IMR-90 (cell line): ENCODE results near the gene CEP70. TPM values are rescaled to one million over a fixed set of nuclear protein-coding genes. Genes with fewer than 3 reads are reported as not detected.

Source experiments
- ATAC-seq: fragments of 200-7000 bp; cut with Tn5 transposase; 2 replicates; pipeline ENCODE4 v1.9.1; 2020; ENCODE audit warnings: low read depth, mild to moderate bottlenecking, moderate library complexity
- BruUV-seq: library from RNA; stranded (reverse); fragments of 400-500 nt; replicated peaks from 2 replicates; lab custom pipeline; 2021; lab: Mats Ljungman, UMichigan
- CTCF ChIA-PET: fragments of 300-600 bp; formaldehyde crosslinking; extraction: SDS; loops from one replicate; lab custom pipeline; 2021; ENCODE audit warnings: antibody characterized with exemption; lab: Yijun Ruan, JAX
- POLR2A ChIA-PET: fragments of 300-600 bp; sonication (Branson Sonifier 250); formaldehyde crosslinking; loops from one replicate; lab custom pipeline; 2022; ENCODE audit warnings: antibody characterized with exemption; ENCODE audit not compliant: unreplicated experiment; lab: Charles Lee
- DNase-seq: peaks from one replicate; pipeline ENCODE4 v3.0.0; 2013
- H2AFZ ChIP-seq: replicated peaks from 2 replicates; pipeline ENCODE3; 2013; ENCODE audit warnings: low read length, mild to moderate bottlenecking; ENCODE audit not compliant: poor library complexity
- H2AK5ac ChIP-seq: 2 replicates; pipeline ENCODE4 v1.6.1; 2013; ENCODE audit warnings: low read depth, low read length, inconsistent platforms
- H2AK9ac ChIP-seq: replicated peaks from 2 replicates; pipeline ENCODE3; 2013; ENCODE audit warnings: mild to moderate bottlenecking, low read depth, low read length, moderate library complexity; ENCODE audit not compliant: poor library complexity
- H2BK120ac ChIP-seq: 2 replicates; pipeline ENCODE4 v1.6.1; 2013; ENCODE audit warnings: low read depth, low read length, inconsistent platforms
- H2BK15ac ChIP-seq: 3 replicates; pipeline ENCODE4 v1.6.1; 2013; ENCODE audit warnings: low read depth, low read length, inconsistent platforms
- H2BK20ac ChIP-seq: 2 replicates; pipeline ENCODE4 v1.6.1; 2013; ENCODE audit warnings: low read depth, mild to moderate bottlenecking, inconsistent platforms, low read length, moderate library complexity
- H2BK5ac ChIP-seq: 2 replicates; pipeline ENCODE4 v1.6.1; 2013; ENCODE audit warnings: mild to moderate bottlenecking, low read depth, low read length, inconsistent platforms; ENCODE audit not compliant: poor library complexity, severe bottlenecking
- H3K14ac ChIP-seq: replicated peaks from 2 replicates; pipeline ENCODE4 v1.6.1; 2013; ENCODE audit warnings: low read depth, low read length, inconsistent platforms
- H3K18ac ChIP-seq: 2 replicates; pipeline ENCODE4 v1.6.1; 2013; ENCODE audit warnings: low read depth, low read length, control low read depth
- H3K23ac ChIP-seq: 2 replicates; pipeline ENCODE4 v1.6.1; 2013; ENCODE audit warnings: low read depth, low read length, inconsistent platforms
- H3K27ac ChIP-seq: 2 replicates; pipeline ENCODE4 v1.5.1; 2013; ENCODE audit warnings: mild to moderate bottlenecking, control low read depth, low read length; ENCODE audit not compliant: insufficient read depth
- H3K27me3 ChIP-seq: 2 replicates; pipeline ENCODE4 v1.6.1; 2013; ENCODE audit warnings: low read length; ENCODE audit not compliant: control insufficient read depth, insufficient read depth
- H3K36me3 ChIP-seq: 2 replicates; pipeline ENCODE4 v1.6.1; 2013; ENCODE audit warnings: low read length, mixed read lengths; ENCODE audit not compliant: control insufficient read depth, insufficient read depth
- H3K4ac ChIP-seq: 2 replicates; pipeline ENCODE4 v1.6.1; 2013; ENCODE audit warnings: low read depth, low read length, inconsistent platforms
- H3K4me1 ChIP-seq: 2 replicates; pipeline ENCODE4 v1.6.1; 2013; ENCODE audit warnings: low read length, mixed read lengths; ENCODE audit not compliant: control insufficient read depth, insufficient read depth
- H3K4me2 ChIP-seq: 2 replicates; pipeline ENCODE4 v1.6.1; 2013; ENCODE audit warnings: low read depth, mild to moderate bottlenecking, control low read depth, low read length, moderate library complexity
- H3K4me3 ChIP-seq: 2 replicates; pipeline ENCODE4 v1.5.1; 2013; ENCODE audit warnings: low read depth, mild to moderate bottlenecking, control low read depth, low read length, moderate library complexity; ENCODE audit not compliant: insufficient read depth
- H3K56ac ChIP-seq: 2 replicates; pipeline ENCODE4 v1.6.1; 2013; ENCODE audit warnings: low read length, inconsistent platforms; ENCODE audit not compliant: insufficient read depth; ENCODE audit errors: extremely low read depth
- H3K79me1 ChIP-seq, 2 experiments: 2 replicates each; pipeline ENCODE4 v1.6.1; 2013; ENCODE audit warnings: low read length in 2 of 2, inconsistent platforms in 1 of 2, low read depth in 1 of 2
- H3K9ac ChIP-seq: 2 replicates; pipeline ENCODE4 v1.6.1; 2013; ENCODE audit warnings: low read depth, low read length, control low read depth
- H3K9me1 ChIP-seq: 2 replicates; pipeline ENCODE4 v1.6.1; 2013; ENCODE audit warnings: low read length, inconsistent platforms; ENCODE audit not compliant: insufficient read depth
- H3K9me3 ChIP-seq: 2 replicates; pipeline ENCODE4 v1.6.1; 2013; ENCODE audit warnings: low read length; ENCODE audit not compliant: control insufficient read depth, insufficient read depth
- H4K20me1 ChIP-seq: 2 replicates; pipeline ENCODE4 v1.6.1; 2013; ENCODE audit warnings: low read length, inconsistent platforms; ENCODE audit not compliant: insufficient read depth
- H4K5ac ChIP-seq: 2 replicates; pipeline ENCODE4 v1.6.1; 2013; ENCODE audit warnings: mild to moderate bottlenecking, low read depth, low read length, control low read depth
- H4K8ac ChIP-seq, 2 experiments: 2 replicates each; pipeline ENCODE4 v1.6.1; 2013; ENCODE audit warnings: low read depth in 2 of 2, low read length in 2 of 2, control low read depth in 1 of 2, inconsistent platforms in 1 of 2
- H4K91ac ChIP-seq: 2 replicates; pipeline ENCODE4 v1.6.1; 2013; ENCODE audit warnings: low read depth, low read length, inconsistent platforms; ENCODE audit not compliant: insufficient read depth
- CEBPB ChIP-seq: IDR thresholded peaks from 2 replicates; pipeline ENCODE4 v1.6.1; 2012; ENCODE audit warnings: low read depth, low read length, improper control_type of control experiment
- CTCF ChIP-seq: conservative IDR thresholded peaks from 2 replicates; pipeline ENCODE4 v1.5.1; 2012; ENCODE audit warnings: mild to moderate bottlenecking, low read depth, low read length, improper control_type of control experiment
- MAZ ChIP-seq: IDR thresholded peaks from 2 replicates; pipeline ENCODE4 v1.6.1; 2012; ENCODE audit warnings: low read depth, mild to moderate bottlenecking, low read length, improper control_type of control experiment, moderate library complexity, borderline replicate concordance
- RAD21 ChIP-seq: IDR thresholded peaks from 2 replicates; pipeline ENCODE4 v1.6.1; 2012; ENCODE audit warnings: low read length, improper control_type of control experiment
- WGBS, 2 experiments: methylation state at CpG; one replicate each; pipeline versions ENCODE4 v1.1.5 to v1.1.7; 2013; ENCODE audit warnings: missing lambda C conversion rate in 2 of 2; ENCODE audit not compliant: insufficient read length in 1 of 2; ENCODE audit errors: extremely low coverage in 2 of 2; 5-methylcytosine and 5-hydroxymethylcytosine counted together
- dilution Hi-C: fragments of 300-500 bp; cut with HindIII; formaldehyde crosslinking; loops from one replicate; pipeline ENCODE4 v1.14.3; 2018; ENCODE audit warnings: low sequenced_read_pairs; ENCODE audit not compliant: unreplicated experiment
- in situ Hi-C: fragments of 300-500 bp; cut with MboI; formaldehyde crosslinking; loops from 3 replicates; pipeline ENCODE4 v1.14.3; 2019; ENCODE audit warnings: low sequenced_read_pairs, inconsistent platforms, mixed read lengths
- intact Hi-C: fragments of 100-400 bp; cut with micrococcal nuclease; formaldehyde crosslinking; loops from 2 replicates; pipeline ENCODE4 v1.10.0; 2022
- polyA plus RNA-seq, 3 experiments: library from polyadenylated mRNA; depleted of rRNA; stranded (reverse); fragments of >200 nt; gene quantifications; 2 replicates each; pipeline ENCODE4 v1.2.3, GENCODE V29; 2012; ENCODE audit warnings: low replicate concordance in 1 of 3
- total RNA-seq: library from RNA; depleted of rRNA; stranded (reverse); fragments of >200 nt; gene quantifications from 2 replicates; pipeline ENCODE4 v1.2.3, GENCODE V29; 2012

CEP70 gene
- total and polyA plus RNA-seq, 2 of the 4 experiments (the other 2 are of a cell fraction), result 4.6 to 11.1 TPM

GRCh38 chr3:138509586-138509985 lies 84.5 kb downstream of the CEP70 start:
- WGBS, 2 experiments, result no CpG with 5 or more reads among the region's 2 CpGs
- Histone ChIP-seq H4K5ac (no peak overlapping the region), H2AFZ (no peak overlapping the region), H3K23ac (no peak overlapping the region), H3K56ac (no peak overlapping the region), H3K14ac (no peak overlapping the region), H3K4ac (no peak overlapping the region), H2BK120ac (no peak overlapping the region), H2BK20ac (no peak overlapping the region), H3K27ac (no peak overlapping the region), H3K9ac (no peak overlapping the region), H3K36me3 (no peaks in the 10 kb centered on the region), H2AK5ac (no peak overlapping the region), H4K91ac (no peak overlapping the region), H4K8ac (no peak overlapping the region), H3K79me1 (no peaks in the 10 kb centered on the region), H3K4me1 (no peaks in the 10 kb centered on the region), H2BK5ac (no peak overlapping the region), H3K18ac (no peak overlapping the region), H3K9me3 (no peaks in the 10 kb centered on the region), H3K4me3 (no peak overlapping the region), H3K9me1 (peaks cover 3% of the 10 kb centered on the region; the same call in 1 of the 2 replicates), H3K27me3 (no peaks in the 10 kb centered on the region), H4K20me1 (no peaks in the 10 kb centered on the region), H3K4me2 (no peak overlapping the region), H2AK9ac (no peak overlapping the region), H2BK15ac (no peak overlapping the region)
- BruUV-seq, result no TSS peak
- CTCF ChIA-PET, result no interaction called here
- ATAC-seq (no peak), DNase-seq (peak; percentile 68)
- in situ Hi-C loops, result no loop called here
- intact Hi-C loops, result no loop called here
- POLR2A ChIA-PET, result no interaction called here
- TF ChIP-seq CTCF (no peak), CEBPB (peak; percentile 43; the same call in 1 of the 2 replicates), RAD21 (no peak), MAZ (no peak)
- dilution Hi-C loops, result no loop called here
